GM18867 (cell line): Measurements from ENCODE around the gene JAK1.
"Not testable (repeated sequence)": the region's sequence is repeated elsewhere in the genome, so short reads cannot be mapped to it uniquely, and the experiment has no call there.

Source experiments
- ATAC-seq: cut with Tn5 transposase; IDR thresholded peaks from one replicate; pipeline ENCODE4 v1.9.1; 2021; ENCODE audit warnings: mild to moderate bottlenecking, moderate library complexity; ENCODE audit not compliant: unreplicated experiment

Gene JAK1

DNA sequence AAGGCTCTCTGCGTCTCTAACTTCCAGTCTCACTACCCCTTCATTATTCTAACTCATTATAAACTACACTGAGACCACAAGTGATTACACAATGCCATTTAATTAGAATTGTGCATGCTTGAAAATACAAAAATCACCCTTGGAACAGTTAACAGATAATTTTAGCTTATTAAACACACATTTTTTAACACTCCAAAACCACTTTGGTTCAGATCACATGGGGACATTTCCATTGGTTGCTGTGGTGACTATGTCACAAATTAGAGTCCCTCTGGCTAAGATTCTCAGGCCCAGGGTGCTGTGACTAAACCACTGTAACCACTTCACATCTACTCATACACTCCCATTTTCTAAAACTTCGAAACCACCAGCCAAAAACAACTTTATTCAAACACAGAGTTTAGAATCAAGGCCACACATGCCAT lies 43.0 kb downstream of the JAK1 start:
- ATAC-seq: peak; percentile 65

DNA sequence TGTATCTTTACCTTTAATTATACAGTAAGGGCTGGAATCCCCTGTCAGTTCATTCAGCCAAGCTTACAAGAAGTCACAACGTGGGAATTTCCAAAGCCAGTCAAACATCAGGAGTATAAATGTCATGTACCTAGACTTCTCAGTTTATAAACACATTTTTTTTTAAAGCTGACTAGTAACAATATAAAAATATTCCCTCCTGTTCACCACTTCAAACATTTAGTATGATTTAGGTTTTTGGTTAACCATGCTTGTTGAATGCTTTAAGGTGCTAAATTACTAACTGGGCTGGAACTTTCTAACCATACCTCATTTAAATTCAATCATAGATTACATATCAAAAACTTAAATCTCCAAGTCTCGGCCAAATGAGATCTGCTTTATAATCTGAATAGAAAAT lies 44.0 kb downstream of the JAK1 start:
- ATAC-seq: no peak

DNA sequence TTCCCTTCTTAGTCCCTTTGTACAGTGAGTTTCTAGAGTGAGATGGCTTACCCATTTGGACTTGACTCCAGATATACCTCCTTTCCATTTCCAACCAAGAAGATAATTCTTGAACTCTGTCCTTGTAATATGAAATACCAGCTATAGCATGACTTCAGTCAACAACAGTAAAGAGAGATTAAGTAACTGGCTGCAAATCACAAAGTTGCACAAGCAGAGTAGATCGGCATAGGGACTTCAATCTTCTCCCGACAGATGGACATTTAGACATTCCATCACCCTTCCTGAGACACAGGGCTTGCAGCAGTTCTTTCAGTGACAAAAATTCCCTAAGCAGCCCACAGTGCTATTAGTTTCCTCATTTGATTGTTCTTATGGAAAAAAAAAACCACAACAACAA lies 44.6 kb downstream of the JAK1 start:
- ATAC-seq: no peak

DNA sequence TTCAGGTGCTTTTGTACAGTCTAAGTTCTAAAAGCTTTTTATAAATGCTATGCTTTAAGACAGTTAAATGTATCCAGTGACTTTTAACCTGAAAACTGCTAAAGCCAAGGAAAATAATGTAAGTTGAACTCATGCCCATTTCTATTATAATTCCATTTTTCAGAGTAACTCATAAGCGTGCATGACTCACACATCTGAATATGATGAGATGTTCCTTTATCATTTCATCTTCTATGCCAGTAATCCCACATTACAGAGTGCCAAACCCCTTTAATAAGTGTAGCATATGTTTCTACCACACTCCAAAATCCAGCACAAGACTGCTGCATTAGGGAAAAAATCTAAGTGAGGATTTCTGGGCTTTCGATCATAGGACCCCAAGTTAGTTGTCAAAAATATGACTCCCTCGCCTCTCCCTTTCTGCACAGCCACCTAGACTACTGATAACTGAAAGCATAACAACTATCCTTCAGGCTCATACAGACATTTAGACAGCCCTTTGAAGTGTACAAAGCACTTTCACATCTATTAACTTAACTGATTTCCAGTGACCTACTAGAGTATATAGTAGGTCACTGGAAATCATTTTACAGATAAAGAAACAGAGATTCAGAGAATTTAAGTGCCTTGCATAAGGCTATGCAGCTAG lies 45.3 kb downstream of the JAK1 start:
- ATAC-seq: no peak

DNA sequence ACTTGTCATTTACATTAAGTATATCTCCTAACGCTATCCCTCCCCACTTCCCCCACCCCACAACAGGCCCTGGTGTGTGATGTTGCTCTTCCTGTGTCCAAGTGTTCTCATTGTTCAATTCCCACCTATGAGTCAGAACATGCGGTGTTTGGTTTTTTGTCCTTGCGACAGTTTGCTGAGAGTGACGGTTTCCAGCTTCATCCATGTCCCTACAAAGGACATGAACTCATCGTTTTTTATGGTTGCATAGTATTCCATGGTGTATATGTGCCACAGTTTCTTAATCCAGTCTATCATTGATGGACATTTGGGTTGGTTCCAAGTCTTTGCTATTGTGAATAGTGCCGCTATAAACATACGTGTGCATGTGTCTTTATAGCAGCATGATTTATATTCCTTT lies 47.2 kb downstream of the JAK1 start:
- not testable (repeated sequence) for ATAC-seq

DNA sequence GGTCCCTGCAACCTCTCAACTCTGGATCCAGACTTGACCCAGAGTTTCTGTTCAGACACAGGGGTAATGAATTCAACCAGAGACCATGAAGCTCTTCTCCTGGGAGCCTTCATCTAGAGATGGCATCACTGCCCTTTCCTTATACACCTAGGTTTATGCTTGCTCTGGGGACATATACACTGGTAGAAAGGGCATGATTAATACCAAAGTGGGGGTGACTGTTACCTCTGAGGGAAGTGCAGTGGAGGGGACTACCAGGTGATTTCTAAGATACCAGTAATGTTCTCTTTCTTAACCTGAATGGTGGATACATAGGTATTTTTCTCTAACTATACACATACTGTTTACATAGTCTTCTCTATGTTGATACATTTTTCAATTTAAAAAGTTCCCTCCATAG lies 48.4 kb downstream of the JAK1 start:
- ATAC-seq: no peak

DNA sequence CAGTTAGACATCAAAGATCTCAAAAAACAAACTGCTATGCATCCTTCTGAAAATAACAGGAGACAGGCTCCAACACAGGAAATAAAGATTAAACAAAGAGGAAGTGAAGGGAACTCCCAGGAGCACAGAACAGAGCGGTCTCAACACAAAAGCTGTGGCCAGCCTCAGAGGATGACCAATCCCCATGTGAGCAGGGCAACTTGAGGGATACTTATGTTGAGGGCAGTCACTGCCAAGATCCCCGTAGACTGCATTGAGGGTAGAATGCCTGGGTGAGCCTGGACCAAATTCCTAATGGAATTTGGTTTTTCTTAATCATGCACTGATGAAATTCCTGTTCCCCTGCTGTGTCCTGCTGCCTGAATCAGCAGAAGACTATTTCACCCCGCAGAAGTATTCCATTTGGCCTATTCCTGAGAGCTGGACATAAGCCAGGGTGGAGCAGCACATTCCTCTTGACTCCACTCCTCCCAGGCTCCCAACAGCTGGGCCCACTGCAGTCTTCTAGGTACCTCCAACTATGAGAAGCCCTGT lies 49.0 kb downstream of the JAK1 start:
- ATAC-seq: no peak

DNA sequence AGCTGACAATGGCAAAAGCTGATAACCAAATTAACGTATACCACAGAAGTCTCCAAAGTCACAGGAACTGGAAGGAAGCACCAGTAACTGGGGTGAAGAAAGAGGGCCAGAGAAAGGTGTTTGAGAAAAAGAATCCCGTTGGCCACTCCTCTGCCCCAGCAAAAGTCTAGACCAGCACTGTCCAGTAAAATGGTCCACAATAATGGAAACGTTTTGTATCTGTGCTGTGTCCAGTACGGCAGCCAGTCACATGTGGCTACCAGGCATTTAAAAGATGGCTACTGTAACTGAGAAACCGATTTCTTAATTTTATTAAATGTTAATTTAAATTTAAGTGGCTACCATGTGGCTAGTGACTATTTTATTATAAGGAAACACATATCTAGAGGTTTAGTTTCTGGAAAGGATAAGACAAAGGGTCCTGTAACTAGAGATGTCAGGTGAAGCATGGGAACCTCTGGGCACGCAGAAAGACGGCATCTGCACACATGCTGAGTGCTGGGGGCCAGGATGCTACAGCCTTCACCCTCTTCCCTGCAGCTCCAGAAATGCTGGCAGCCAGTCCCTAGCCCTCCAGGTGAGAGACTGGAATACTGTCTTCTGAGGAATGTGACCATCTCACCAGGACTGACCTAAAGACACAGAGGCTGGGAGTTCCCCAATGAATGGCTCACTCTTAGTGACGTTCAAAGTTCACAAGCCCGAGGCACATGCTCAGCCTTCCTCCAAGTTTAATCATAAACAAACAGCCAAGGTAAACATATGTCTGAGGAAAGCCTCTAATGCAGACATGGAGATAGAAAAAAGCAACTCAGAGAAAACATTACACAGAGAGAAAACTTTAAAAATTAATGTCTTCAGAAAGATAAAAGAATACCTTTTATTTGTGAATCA lies 50.7 kb downstream of the JAK1 start:
- ATAC-seq: no peak

DNA sequence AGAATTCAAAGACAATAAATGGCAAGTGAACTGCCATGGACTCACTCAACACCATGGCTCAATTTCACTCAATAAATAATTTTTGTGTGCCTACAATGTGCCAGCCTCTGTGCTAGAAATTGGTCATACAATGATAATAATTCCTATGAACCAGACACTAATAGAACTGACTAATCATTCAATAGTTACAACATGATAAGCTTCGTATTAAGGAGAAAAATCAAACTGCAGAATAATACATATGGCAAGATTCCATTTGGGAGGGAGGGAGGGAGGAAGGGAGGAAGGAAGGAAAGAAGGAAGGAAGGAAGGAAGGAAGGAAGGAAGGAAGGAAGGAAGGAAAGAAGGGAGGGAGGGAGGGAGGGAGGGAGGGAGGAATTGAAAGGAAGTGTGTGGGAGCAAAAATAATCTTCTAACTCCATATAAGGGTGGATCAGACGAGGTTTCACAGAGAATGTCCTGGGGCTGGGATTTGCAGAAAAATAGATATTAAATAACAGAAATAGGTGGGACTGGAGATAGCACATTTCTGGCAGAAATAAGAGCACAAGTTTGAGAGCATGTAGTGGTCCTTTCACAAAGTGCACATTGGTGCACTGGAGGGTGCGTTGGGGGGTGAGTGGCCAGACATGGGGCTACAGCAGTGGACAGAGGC lies 52.9 kb downstream of the JAK1 start:
- no peak for ATAC-seq

DNA sequence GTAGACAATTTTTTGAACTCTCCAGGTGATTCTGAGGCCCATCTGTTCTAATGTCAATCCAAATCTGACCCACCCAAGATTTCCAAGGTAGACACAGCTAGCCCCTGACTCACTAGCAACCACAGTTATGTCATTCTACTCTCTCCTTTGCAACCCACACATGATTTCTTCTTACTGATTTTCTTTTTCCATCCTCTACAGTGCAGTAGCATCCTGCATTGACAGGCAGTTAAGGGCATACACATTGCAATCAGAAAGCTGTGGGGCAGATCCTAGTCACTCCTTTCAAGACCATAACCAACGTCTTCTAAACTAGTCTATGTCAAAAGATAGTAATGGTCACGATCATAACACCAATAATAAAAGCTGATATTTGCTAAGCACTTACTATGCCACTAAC lies 54.2 kb downstream of the JAK1 start:
- ATAC-seq: no peak

DNA sequence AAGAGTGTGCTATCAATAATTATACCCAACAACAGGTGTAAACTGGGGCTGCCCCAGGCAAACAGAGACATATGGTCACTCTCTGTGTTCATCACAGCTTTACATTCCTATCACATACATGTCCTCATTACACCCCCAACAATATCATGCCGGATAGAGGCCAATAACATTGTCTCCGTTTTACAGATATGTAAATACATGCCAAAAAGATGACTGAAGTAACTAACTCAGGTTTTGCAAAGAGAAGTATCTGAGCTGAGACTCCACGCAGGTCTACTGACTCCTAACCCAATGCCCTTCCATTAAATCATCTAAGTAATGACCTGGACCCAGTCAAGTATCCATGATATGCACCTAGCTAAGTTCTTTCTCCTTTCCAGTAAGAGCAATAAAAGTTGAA lies 55.0 kb downstream of the JAK1 start:
- no peak for ATAC-seq

DNA sequence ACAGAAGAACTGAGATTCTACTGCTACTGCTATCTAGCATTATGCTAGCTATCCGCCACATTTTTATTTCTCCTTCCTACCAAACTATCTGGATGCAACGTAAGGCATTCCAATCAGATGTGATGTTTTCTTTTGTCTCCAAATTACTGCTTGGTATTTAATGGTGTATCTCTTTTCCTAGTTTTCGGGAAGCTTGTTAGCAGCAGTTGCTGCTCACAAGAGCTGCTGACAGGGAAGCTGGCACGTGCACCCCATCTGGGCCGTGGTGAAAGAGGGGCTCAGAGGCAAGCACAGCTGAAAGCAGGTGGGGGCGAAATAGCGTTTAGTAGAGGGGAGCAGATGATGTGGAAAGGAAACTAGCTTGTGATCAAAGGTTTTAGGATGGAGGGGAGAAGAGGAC lies 57.3 kb downstream of the JAK1 start:
- ATAC-seq: no peak

DNA sequence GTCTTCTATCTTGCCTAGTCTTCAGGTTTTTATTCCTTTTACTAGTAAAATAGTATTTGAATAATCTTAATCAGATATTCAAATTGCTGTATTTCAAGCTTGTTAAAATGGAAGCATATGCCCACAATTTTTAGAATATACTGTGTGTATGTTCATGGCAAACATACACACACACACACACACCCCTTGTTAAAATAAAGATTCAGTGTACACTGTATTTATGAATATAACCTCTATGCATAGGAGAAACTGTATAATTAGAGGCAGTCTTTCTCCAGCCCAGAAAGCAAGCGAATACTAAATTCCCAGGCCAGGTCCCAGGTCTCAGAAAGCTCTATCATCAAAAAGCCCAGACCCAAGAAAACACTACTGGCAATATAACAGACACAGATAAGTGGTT lies 57.8 kb downstream of the JAK1 start:
- no peak for ATAC-seq

DNA sequence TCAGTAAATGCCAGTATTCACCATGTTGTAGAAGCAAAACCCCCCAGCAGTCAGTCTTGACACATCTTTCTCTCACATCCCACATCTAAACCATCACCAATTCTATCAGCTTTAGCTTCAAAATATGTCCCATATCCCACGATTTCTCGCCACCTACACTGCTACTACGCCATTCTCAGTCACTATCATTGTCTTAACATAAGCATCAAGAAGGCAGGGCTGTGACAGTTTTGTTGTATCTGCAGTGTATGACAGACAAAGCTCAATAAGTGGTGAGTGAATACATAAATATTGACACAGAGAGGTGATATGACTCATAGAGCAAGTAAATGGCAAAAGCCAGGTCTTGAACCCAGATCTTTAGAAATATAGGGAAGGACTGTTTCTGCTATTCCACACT lies 59.9 kb downstream of the JAK1 start:
- no peak for ATAC-seq

DNA sequence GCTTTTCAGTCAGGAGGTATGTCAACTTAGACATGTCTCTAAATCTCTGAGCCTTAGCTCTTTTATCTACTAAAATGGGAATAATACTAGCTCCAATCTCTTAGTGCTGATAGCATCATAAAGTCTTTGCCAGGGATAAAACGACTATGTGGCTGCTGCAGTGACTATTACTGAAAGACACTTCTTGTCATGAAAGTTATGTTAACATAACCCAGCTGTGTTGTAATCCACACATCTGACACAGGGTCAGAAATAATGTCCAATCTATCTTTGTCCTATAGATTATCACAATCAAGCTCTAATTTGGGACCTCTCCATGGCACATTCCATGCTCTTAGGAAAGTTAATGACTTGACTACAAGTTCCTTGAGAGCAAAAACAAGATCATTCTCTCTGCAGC lies 62.8 kb downstream of the JAK1 start:
- ATAC-seq: no peak

DNA sequence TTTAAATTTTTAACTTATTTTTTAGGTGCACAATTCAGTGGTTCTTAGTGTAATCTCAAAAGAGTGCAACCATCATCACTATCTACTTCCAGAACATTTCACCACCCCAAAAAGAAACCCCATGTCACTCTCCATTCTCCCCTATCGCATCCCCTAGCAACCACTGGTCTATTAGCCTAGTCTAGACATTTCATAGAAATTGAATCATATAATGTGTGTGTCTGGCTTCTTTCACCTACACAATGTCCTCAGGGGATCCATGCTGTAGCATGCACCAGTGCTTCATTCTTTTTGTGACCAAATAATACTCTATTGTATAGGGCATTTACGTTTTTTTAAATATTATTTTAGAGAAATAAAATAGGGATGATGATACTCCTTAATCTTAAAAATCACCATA lies 64.7 kb downstream of the JAK1 start:
- no peak for ATAC-seq

DNA sequence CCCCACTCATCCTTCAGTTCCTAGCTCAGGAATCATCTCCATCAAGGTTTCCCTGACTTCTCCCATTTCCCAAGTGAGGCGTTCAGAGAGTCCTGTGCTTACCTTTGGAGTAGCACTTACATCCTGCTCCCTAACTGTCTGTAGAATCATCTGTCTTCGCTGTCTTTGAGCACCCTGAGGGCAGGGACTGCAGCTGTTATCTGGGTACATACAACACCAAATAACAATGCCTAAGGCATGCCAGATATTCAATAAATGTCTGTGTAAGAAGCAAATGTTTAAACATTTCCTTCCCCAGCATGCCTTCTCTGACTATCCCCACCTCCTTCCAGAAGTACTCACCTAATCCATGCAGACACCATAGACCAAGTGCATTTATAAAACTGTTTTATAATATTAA lies 65.4 kb downstream of the JAK1 start:
- ATAC-seq: no peak

DNA sequence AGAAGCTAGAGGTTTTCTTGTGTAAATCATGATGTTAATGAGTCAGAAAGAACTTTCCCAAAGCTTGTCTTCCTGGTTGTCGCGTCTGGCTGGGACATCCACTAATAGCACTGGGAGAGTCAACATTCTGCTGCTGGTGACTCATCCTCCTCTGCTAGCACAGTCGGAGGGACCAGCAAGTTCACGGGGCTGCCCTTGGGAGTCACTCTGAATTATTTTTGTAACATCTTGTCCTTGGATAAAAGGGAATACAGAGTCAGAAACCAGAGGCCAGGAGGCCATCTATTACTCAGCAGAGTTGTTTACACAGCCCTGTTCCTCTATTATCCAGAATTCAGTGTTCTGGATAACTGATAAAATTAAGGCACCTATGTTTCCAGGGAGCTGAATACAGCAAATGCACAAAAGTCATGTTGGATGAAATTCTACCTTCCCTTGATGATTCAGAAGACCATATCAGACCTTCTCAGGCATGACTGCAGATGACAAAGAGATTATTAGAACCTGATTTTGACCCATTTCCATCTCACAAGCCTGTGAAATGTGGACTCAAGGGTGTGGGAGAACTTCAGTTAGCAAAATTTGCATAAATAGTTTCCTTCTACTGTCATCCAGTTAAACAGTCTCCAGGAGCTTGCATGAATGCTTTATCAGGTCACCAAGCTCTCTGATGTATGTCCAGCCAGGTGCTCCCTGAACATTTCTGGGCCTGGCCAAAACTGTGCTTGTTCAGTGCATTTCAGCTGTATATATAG lies 68.1 kb downstream of the JAK1 start:
- peak; percentile 58 for ATAC-seq

DNA sequence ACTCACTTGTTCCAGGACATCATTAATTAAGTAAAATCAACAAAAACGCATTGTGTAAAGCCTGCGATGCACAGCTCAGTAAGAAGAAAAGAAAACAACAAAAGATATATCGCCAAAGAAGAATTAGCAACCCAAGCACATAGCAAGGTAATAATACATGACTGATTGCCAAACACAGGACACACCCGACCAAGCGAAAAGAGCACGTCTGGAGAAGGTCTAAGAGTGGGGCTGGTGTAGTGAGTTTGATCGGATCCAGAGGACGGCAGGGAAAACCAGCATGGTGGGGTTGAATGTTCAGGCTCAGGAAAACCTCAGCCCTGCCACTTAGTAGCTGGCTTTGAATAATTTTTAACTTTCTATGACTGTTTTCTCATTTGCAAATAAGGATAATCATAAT lies 69.8 kb downstream of the JAK1 start:
- ATAC-seq: no peak

DNA sequence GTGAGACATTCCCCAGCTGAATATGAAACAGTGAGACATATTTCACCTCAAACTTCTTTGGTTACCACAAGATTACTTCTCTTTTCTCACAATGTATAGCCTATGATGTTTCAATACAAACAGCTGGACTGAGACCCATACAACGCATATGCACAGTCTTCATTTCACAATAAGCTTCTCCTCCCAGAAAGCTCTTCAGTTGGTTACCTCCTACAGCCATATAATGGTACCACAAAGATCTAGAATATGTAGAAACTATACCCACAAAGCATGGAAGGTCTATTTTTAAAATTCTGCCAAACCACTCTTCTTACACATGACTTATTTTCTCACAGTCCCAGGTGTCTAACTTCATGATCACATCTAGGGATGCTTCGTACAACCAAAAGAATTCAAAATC lies 70.8 kb downstream of the JAK1 start:
- peak; percentile 76 for ATAC-seq
